ENCODE data around the gene AAMP. TPM values are rescaled to one million over a fixed set of nuclear protein-coding genes. Genes with fewer than 3 reads are reported as not detected.

The AAMP gene
- total RNA-seq, result 100 to 1,000 TPM; 154 to 177 TPM
- 112 TPM for polyA plus RNA-seq (ENCODE audit: insufficient read depth, low read depth, low replicate concordance)
- long read RNA-seq, donor 1, transcript AAMP-201 (11 exons, 1,886 nt), result major isoform, 29 of 41 reads
- long read RNA-seq, donor 1, partial matches to known transcripts, result 7 of 41 reads
- long read RNA-seq, donor 1, other reads (novel, unspliced or antisense), result 0 of 41 reads
- long read RNA-seq, donor 2, transcript AAMP-201 (11 exons, 1,886 nt), result major isoform, 34 of 42 reads
- long read RNA-seq, donor 2, transcript AAMP-204 (11 exons, 1,804 nt), result minor isoform, 5 of 42 reads
- long read RNA-seq, donor 2, partial matches to known transcripts, result 0 of 42 reads
- long read RNA-seq, donor 2, other reads (novel, unspliced or antisense), result 0 of 42 reads

GRCh38 chr2:218269900-218270720 lies at the start of gene AAMP, which contains the start of gene PNKD:
AAMP (minus strand) TSS chr2:218270137; CDS start chr2:218270086, 51 bp downstream.
PNKD (plus strand) TSS chr2:218270519; CDS start chr2:218270536, 17 bp downstream.
- WGBS, 2 donors, result 0% methylated on average over 4 to 64 of the region's 64 CpGs
- H3K9me3 ChIP-seq, result no peaks in the 10 kb centered on the region
- no peaks in the 10 kb centered on the region for H3K27me3 ChIP-seq
- peak within 1 kb of the TSS; percentile 76 to 92 for H3K4me3 ChIP-seq
- H3K36me3 ChIP-seq (ENCODE audit: low read depth, missing control alignments), result no peaks in the 10 kb centered on the region
- peaks cover 30% of the 10 kb centered on the region for H3K4me1 ChIP-seq
- intact Hi-C loops (cut with DNase I; ENCODE audit: low total_unique reads), result no loop called here
- peak; percentile 71 for TF ChIP-seq POLR2A (IDR thresholded peaks at IDR 0.05)
- peak in 2 of 3 experiments; percentile 18 to 28 for TF ChIP-seq CTCF (IDR thresholded peaks at IDR 0.05)
- peak; percentile 100 for DNase-seq
- peak within 1 kb of the TSS; percentile 81 to 82 for H3K27ac ChIP-seq

GRCh38 chr2:218318241-218318640 lies 48.3 kb upstream of the AAMP start:
- no peak for DNase-seq
- 71 to 79% methylated on average over 6 to 7 of the region's 7 CpGs for WGBS, 2 donors
- Histone ChIP-seq H3K4me3 (no peak overlapping the region), H3K9me3 (no peaks in the 10 kb centered on the region), H3K4me1 (peaks cover 10% of the 10 kb centered on the region), H3K27me3 (no peaks in the 10 kb centered on the region), H3K27ac (no peak overlapping the region), H3K36me3 (ENCODE audit: low read depth, missing control alignments) (no peaks in the 10 kb centered on the region)
- TF ChIP-seq CTCF (IDR thresholded peaks at IDR 0.05) (no peak), POLR2A (IDR thresholded peaks at IDR 0.05) (no peak)
- intact Hi-C loops (cut with DNase I; ENCODE audit: low total_unique reads), result no loop called here

GRCh38 chr2:218317835-218318234 lies 47.9 kb upstream of the AAMP start:
- Histone ChIP-seq H3K4me1 (peaks cover 12% of the 10 kb centered on the region), H3K27me3 (no peaks in the 10 kb centered on the region), H3K4me3 (no peak overlapping the region), H3K27ac (no peak overlapping the region), H3K9me3 (no peaks in the 10 kb centered on the region), H3K36me3 (ENCODE audit: low read depth, missing control alignments) (no peaks in the 10 kb centered on the region)
- no peak for DNase-seq
- intact Hi-C loops (cut with DNase I; ENCODE audit: low total_unique reads), result no loop called here
- 89 to 95% methylated on average over 4 of the region's 4 CpGs for WGBS, 2 donors
- TF ChIP-seq CTCF (IDR thresholded peaks at IDR 0.05), result no peak
- TF ChIP-seq POLR2A (IDR thresholded peaks at IDR 0.05), result no peak

- no peaks in the 10 kb centered on the region for H3K9me3 ChIP-seq
- peaks cover 8% of the 10 kb centered on the region for H3K4me1 ChIP-seq
- no peak overlapping the region for H3K4me3 ChIP-seq
- no peaks in the 10 kb centered on the region for H3K36me3 ChIP-seq (ENCODE audit: low read depth, missing control alignments)
- TF ChIP-seq CTCF (IDR thresholded peaks at IDR 0.05), result no peak
- no peak for TF ChIP-seq POLR2A (IDR thresholded peaks at IDR 0.05)
- H3K27ac ChIP-seq, result no peak overlapping the region
- H3K27me3 ChIP-seq, result no peaks in the 10 kb centered on the region
- intact Hi-C loops (cut with DNase I; ENCODE audit: low total_unique reads), result no loop called here
- no peak for DNase-seq
- 80 to 94% methylated on average over 1 of the region's 1 CpG for WGBS, 2 donors
These were observed 47.3 kb upstream of the AAMP start for GRCh38 chr2:218317303-218317630.

Measured in testis (tissue), 5 donors.